Nephron progenitor cell (in vitro differentiated cells): ENCODE results near the gene ZNF438.

ENCODE experiments used
- DNase-seq: peaks from one replicate; pipeline ENCODE4 v3.0.0; 2021
- H3K27ac Mint-ChIP-seq: 2 replicates; pipeline ENCODE4 v1.8.0; 2021; ENCODE audit warnings: mild to moderate bottlenecking, moderate library complexity, mixed read lengths
- H3K27me3 Mint-ChIP-seq: 2 replicates; pipeline ENCODE4 v1.8.0; 2021; ENCODE audit warnings: mild to moderate bottlenecking, low read depth, mixed read lengths; ENCODE audit not compliant: poor library complexity
- H3K36me3 Mint-ChIP-seq: 2 replicates; pipeline ENCODE4 v1.8.0; 2021; ENCODE audit warnings: low read depth, mixed read lengths
- H3K4me1 Mint-ChIP-seq: 2 replicates; pipeline ENCODE4 v1.8.0; 2021; ENCODE audit warnings: mixed read lengths
- H3K4me3 Mint-ChIP-seq: 2 replicates; pipeline ENCODE4 v1.8.0; 2021; ENCODE audit warnings: mild to moderate bottlenecking, moderate library complexity, mixed read lengths
- H3K9me3 Mint-ChIP-seq: 2 replicates; pipeline ENCODE4 v1.8.0; 2021; ENCODE audit warnings: mild to moderate bottlenecking, moderate library complexity, mixed read lengths
- TF ChIP-seq, protein P1 (sequence below): fragments of 200-600 bp; sonication (generic); IDR thresholded peaks from 2 replicates; pipeline ENCODE4 v1.5.0; 2021; ENCODE audit warnings: antibody characterized with exemption

The ZNF438 gene

DNA sequence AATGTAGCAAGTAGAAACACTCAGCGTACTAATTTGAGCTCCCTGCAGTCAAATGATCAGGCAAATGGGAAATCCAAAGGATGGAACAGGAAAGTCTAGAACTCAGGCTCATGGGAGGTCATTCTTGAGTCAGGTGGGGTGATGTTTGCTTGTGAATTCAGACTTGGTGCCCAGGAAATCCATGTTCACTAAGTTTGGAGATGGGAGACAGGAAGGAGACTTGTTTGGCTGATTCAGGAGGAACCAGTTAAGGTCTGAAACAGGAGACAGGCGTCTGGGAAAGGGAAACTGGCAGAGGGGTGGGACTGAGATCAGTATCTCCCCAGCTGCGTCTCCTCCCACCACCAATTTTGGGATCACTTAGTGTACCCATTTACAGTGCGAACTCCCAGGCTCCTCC lies 38.4 kb upstream of the ZNF438 start:
- H3K27me3 Mint-ChIP-seq, result peaks cover 12% of the 10 kb centered on the region

DNA sequence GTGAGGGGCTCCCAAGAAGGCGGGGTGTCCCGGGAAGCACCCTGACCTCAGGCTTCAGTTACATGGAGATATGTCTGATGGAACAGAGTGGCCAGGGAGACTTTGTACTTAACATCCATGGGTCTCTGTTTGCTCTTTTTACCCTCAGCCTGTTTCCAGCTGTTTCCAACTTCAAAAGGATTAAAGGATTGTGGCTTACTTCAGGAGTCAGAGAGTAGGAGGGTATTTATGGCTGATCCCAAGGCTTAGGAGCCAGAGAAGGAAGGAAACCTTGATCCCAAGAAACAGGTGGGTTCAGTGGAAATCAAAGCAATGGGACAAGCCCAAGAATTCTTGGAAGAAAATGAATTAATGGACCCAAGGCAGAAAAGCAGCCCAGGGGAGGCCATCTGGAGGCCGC lies 37.7 kb upstream of the ZNF438 start:
- no peaks in the 10 kb centered on the region for H3K9me3 Mint-ChIP-seq
- TF ChIP-seq, protein P1, sequence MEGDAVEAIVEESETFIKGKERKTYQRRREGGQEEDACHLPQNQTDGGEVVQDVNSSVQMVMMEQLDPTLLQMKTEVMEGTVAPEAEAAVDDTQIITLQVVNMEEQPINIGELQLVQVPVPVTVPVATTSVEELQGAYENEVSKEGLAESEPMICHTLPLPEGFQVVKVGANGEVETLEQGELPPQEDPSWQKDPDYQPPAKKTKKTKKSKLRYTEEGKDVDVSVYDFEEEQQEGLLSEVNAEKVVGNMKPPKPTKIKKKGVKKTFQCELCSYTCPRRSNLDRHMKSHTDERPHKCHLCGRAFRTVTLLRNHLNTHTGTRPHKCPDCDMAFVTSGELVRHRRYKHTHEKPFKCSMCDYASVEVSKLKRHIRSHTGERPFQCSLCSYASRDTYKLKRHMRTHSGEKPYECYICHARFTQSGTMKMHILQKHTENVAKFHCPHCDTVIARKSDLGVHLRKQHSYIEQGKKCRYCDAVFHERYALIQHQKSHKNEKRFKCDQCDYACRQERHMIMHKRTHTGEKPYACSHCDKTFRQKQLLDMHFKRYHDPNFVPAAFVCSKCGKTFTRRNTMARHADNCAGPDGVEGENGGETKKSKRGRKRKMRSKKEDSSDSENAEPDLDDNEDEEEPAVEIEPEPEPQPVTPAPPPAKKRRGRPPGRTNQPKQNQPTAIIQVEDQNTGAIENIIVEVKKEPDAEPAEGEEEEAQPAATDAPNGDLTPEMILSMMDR, result no peak
- no peak overlapping the region for H3K4me3 Mint-ChIP-seq
- no peak overlapping the region for H3K27ac Mint-ChIP-seq
- peaks cover 12% of the 10 kb centered on the region for H3K27me3 Mint-ChIP-seq
- no peak for DNase-seq
- no peaks in the 10 kb centered on the region for H3K36me3 Mint-ChIP-seq
- peaks cover 31% of the 10 kb centered on the region for H3K4me1 Mint-ChIP-seq

More for the DNA sequence above, 38.4 kb upstream of the ZNF438 start:
- Mint-ChIP-seq H3K4me3 (no peak overlapping the region), H3K9me3 (no peaks in the 10 kb centered on the region), H3K4me1 (peaks cover 33% of the 10 kb centered on the region), H3K27ac (no peak overlapping the region), H3K36me3 (no peaks in the 10 kb centered on the region)
- TF ChIP-seq, protein P1, result no peak
- DNase-seq, result no peak

DNA sequence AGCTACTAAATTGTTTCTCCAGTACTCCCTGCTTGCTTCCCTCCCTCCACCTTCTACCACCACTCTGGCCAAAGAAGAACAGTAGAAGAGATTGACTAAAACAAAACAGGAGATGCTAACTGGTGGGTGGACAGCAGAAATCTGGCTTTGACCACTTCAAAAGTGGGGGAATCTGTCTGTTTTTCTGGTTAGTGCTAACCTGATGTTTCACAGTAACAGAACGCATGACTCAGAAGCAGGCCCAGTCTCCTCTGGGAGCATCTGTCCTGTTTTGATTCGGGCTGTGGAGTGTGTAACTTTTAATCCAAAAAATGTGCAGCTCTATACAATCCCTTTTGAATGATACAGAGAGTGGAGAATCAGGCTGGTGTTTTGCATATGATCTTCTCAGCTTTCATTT lies 32.7 kb upstream of the ZNF438 start:
- H3K36me3 Mint-ChIP-seq, result no peaks in the 10 kb centered on the region
- H3K27me3 Mint-ChIP-seq, result peaks cover 4% of the 10 kb centered on the region
- no peak for DNase-seq
- TF ChIP-seq, protein P1, result no peak
- peaks cover 3% of the 10 kb centered on the region for H3K9me3 Mint-ChIP-seq
- no peak overlapping the region for H3K4me3 Mint-ChIP-seq
- H3K4me1 Mint-ChIP-seq, result peaks cover 13% of the 10 kb centered on the region
- H3K27ac Mint-ChIP-seq, result no peak overlapping the region

DNA sequence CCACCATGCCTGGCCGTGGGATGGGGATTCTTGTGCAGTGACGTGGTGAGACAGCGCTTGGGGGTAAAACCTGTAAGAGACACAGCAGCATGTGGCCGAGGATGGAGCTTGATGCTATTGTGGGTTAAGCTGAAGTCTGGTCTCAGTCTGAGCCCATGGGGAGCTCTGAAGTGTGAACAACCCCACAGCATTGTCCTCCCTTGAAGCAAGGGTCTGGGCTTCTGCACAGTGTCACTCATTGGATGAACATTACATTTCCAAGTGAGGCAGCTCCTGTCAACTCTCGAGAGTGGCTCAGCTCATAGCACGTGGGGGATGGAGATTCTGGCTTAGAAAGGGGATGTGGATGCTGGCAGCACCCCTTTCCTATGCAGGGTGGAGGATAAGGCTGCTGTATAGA lies 32.2 kb upstream of the ZNF438 start:
- peaks cover 8% of the 10 kb centered on the region for H3K4me1 Mint-ChIP-seq
- H3K9me3 Mint-ChIP-seq, result peaks cover 3% of the 10 kb centered on the region
- TF ChIP-seq, protein P1, result no peak
- DNase-seq, result no peak
- H3K4me3 Mint-ChIP-seq, result no peak overlapping the region
- no peaks in the 10 kb centered on the region for H3K27me3 Mint-ChIP-seq
- no peaks in the 10 kb centered on the region for H3K36me3 Mint-ChIP-seq
- no peak overlapping the region for H3K27ac Mint-ChIP-seq

DNA sequence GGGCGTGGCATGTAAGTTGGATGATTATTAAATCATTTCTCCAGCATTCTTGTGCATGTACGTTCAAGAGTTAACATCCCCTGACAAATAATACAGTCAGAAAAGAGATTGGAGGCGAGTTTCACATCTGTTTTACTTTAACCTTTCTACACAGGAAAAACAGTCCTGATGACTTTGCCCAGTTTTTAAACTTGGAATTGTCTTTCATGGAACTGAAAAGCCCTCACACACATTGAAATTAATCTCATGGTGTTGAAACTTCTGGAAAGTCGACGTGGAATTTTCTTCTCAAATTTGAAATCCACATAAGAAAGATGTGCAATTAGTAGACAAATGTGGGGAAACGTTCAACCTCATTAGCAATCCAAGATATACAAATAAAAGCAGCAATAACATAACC lies 31.2 kb upstream of the ZNF438 start:
- Mint-ChIP-seq H3K9me3 (peaks cover 3% of the 10 kb centered on the region), H3K4me3 (no peak overlapping the region), H3K36me3 (no peaks in the 10 kb centered on the region), H3K27ac (no peak overlapping the region), H3K27me3 (no peaks in the 10 kb centered on the region), H3K4me1 (peaks cover 8% of the 10 kb centered on the region)
- TF ChIP-seq, protein P1, result no peak
- no peak for DNase-seq

DNA sequence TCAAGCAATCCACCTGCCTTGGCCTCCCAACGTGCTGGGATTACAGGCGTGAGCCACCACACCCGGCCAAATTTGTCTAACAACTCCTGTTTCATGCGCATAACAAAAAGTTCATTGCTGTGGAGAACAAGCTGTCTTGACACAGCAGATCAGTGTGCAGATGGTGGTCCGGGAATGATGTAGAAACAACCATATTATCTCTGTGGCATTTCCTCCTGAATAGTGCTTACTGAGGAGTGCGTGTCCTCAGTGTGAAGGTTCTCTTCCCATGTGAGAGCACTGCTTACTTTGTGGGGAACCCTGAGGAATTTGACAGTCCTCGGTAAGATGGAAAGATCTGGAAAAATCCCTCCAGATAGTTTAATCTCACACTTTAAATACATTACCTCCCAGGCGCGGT lies 30.3 kb upstream of the ZNF438 start:
- no peak for DNase-seq
- peaks cover 8% of the 10 kb centered on the region for H3K4me1 Mint-ChIP-seq
- H3K36me3 Mint-ChIP-seq, result no peaks in the 10 kb centered on the region
- H3K9me3 Mint-ChIP-seq, result peaks cover 7% of the 10 kb centered on the region
- no peak overlapping the region for H3K4me3 Mint-ChIP-seq
- H3K27me3 Mint-ChIP-seq, result no peaks in the 10 kb centered on the region
- no peak overlapping the region for H3K27ac Mint-ChIP-seq
- TF ChIP-seq, protein P1, result no peak
